GM18519 (cell line): Measurements from ENCODE around the gene PERM1.
"Not testable (repeated sequence)": the region's sequence is repeated elsewhere in the genome, so short reads cannot be mapped to it uniquely, and the experiment has no call there.

Experiments used
- ATAC-seq: cut with Tn5 transposase; IDR thresholded peaks from one replicate; pipeline ENCODE4 v1.9.1; 2021; ENCODE audit warnings: mild to moderate bottlenecking, moderate library complexity; ENCODE audit not compliant: unreplicated experiment, low FRiP score

Gene PERM1

DNA sequence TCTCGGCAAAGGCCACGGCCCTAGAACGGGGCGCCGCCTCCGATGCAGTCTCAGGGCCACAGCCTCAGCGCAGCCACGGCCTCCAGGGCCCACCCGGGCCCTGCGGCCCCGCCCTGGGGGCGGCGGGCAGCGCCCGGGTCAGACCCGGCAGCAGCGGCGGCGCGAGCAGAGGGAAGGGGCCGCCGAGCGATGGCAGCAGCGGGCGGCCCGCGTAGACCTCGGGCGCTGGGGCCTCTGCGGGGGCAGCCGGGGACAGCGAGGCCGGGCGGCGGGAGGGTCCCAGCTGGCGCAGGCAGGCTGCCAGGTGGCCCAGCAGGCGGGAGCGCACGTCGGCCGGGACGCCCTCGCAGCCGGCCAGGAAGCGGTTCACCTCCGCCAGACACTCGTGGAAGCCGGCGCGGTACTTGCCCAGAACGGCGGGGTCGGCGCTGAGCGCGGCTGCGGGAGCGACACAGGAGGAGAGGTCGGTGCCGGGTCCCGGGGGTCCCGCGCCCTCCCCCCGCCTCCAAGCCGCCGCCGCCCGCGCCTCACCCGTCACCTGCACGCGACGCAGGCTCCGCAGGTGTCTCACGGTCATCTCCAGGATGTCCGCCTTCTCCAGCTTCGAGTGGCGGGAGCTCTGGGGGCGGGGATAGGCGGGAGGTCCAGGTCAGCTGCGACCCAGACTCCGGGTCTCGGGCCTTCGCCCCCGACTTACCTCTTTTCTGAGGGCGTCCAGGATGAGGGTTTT is 17.3 kb upstream of the PERM1 start:
- ATAC-seq: no peak

GRCh38 chr1:998745-998994 is 16.8 kb upstream of the PERM1 start:
- no peak for ATAC-seq

DNA sequence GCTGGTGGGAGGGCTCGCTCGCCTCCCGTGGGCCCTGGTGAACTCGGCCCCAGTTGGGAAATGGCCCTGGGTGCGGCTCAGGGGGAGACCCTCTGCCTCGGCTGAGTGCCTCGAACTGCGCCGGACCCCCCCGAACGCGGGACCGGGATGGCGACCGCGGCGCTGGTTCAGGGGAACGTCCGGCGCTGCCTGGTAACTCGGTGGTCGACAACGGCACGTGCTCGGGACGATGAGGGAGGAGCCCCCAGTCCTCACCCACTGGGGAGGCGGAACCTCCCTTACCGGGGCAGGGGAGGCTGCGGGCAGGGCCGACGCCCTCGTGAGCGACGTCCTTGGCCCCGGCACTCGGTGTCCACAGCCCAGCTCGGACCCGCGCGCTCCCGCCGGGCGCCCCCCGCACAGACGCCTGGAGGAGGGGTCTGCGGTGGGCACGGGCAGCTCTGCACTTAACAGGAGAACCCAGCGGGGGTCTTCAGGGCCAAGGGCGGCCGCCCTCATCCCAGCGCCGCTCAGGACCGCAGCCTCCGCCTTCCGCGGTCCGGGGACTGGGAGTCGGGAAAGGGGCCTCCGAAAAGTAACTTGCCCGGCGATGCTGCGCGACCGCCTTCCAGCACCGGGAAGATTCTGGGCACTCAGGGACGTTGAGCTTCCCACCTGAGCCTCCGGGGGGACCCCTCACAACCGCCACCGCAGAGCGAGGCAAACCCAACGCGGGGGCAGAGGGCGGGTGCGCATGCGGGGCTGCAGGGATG is 16.3 kb upstream of the PERM1 start:
- ATAC-seq: no peak

DNA sequence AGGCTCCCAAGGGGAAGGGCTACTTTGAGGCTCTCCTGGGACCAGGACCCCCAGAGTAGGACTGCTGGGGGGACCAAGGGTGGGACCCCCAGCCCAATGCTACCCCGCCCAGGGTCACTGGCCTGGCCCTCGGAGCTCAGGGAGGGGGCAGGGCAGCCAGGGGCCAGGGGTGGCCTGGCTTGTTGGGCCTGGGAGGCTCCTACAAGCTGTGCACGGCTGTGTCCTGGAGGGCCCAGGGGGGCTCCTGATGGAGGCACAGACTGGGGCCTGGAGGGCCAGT is 15.8 kb upstream of the PERM1 start:
- ATAC-seq: no peak

GRCh38 chr1:996851-997712 is 15.2 kb upstream of the PERM1 start:
- ATAC-seq: no peak

- no peak for ATAC-seq
These were observed 14.1 kb upstream of the PERM1 start for GRCh38 chr1:995665-996633.

- ATAC-seq: not testable (repeated sequence)
These were observed 12.7 kb upstream of the PERM1 start for GRCh38 chr1:994546-994945.

DNA sequence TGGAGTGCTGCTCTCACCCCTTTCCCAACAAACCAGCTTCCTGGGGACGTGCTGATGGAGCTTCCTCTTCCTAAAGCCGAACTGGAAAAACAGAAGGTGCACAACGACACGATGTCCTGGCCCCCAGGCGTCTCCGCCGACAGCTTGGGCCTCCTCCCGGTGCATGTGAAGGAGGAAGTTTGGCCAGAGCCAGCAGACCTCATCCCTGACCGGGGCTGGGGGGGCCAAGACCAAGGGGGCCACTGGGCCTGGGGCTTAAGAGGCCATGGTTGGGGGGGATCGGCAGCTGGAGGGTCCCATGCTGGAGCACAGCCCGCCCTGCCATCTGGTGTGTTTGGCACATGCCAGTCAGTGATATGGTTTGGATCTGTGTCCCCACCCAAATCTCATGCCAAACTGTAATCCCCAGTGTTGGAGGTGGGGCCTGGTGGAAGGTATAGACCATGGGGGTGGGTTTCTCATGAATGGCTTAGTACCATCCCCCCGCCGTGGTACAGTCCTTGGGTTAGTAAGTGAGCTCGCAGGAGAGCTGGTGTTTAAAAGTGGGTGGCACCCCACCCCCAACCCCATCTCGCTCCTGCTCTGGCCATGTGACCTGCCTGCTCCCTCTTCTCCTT is 11.6 kb upstream of the PERM1 start:
- no peak for ATAC-seq

DNA sequence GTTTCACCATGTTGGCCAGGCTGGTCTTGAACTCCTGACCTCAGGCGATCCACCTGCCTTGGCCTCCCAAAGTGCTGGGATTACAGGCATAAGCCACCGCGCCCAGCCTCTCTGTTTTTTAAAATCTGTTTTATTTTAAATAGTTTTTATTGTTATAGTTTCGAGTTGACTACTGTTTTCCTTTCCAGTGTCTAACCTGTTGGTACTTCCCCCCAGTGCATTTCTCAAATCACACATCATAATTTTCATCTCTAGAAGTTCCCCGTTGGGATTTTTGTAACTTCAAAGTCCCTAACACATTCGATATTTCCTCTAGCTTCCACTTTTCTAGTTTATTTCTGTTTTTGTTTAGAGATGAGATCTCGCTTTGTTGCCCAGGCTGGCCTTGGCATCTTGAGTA is 10.5 kb upstream of the PERM1 start:
- no peak for ATAC-seq

GRCh38 chr1:991895-992294 is 10.0 kb upstream of the PERM1 start:
- ATAC-seq: no peak

- ATAC-seq: not testable (repeated sequence)
These were observed 9.4 kb upstream of the PERM1 start for GRCh38 chr1:991275-991674.

- not testable (repeated sequence) for ATAC-seq
These were observed 6.2 kb upstream of the PERM1 start for GRCh38 chr1:988061-988460.

- ATAC-seq: no peak
These were observed 3.2 kb upstream of the PERM1 start for GRCh38 chr1:985126-985525.

DNA sequence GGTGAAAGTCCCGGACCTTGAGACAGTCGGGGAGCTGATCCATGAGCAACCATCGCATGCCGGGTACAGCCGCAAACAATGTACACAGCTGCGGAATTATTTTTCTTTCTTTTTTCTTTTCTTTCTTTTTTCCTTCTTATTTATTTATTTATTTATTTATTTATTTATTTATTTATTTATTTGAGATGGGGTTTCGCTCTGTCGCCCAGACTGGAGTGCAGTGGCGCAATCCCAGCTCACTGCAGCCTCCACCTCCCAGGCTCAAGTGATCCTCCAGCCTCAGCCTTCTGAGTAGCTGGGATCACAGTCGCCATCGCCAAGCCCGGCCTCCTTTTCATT is 2.6 kb upstream of the PERM1 start:
- no peak for ATAC-seq

DNA sequence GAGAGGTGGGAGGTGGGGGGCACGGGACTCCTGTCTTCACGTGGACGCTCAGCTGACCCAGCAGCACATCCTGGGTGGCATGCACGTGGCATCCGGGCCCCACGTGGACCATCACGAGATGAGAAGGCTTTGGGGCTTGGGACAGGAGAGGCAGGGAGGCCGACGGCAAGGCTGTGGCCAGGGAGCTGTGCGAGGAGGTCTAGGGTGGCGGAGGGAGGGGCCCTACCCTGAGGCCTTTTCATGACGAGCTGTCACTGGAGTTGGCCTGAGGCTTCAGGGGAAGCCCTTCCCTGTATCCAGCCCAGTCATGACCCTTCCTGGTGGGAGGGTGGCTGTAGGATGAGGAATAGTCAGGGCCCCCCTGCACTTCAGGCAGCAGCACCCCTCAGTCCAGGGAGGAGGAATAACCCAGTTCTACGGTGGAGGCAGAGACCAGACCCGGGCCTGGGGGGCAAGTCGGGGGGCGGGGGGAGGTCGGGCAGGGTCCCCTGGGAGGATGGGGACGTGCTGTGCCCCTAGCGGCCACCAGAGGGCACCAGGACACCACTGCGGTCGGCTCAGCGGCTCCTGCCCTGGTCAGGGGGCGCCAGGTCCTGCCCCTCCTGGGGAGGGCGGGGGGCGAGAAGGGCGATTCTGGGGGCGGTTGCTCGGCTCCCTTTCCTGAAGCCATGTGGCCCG is 2.0 kb upstream of the PERM1 start:
- no peak for ATAC-seq

DNA sequence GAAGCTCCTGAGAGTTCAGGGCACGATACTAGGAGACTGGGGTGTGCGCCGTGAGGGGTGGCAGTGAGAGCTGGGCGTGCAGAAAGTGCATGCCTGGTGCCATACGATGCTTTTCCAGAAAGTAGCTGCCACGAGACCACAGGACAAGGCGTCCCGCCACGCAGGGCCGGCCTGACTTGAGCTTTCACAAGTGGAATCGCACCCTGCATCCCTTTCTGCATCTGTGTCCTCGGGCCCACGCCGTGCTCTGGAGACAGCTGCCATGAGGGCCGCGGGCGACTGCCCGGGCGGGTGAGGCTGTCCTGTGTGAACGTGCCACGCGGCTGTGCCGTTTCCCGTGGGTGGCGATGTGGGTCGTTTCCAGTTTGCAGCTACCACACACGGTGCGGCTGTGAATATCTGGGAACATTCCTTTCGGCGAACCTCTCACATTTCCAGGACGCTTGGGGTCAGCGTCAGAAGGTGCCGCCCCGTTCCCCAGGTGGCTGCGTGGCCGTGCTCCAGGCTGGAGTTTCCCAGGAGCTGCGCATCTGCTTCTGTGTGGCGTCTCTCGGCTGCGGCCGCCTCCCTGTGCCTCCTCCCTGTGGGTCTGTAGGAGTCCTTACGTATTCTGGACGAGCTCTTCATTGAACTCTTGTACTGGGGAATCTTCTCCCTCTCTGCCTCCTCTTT is 1.0 kb upstream of the PERM1 start:
- ATAC-seq: no peak

- no peak for ATAC-seq
These were observed 370 bp downstream of the PERM1 start for GRCh38 chr1:981491-981954.

GRCh38 chr1:980602-981395 is 1.1 kb downstream of the PERM1 start:
- ATAC-seq: no peak
